K562 (cell line): Measurements from ENCODE around the gene RTCB. TPM values are rescaled to one million over a fixed set of nuclear protein-coding genes. Genes with fewer than 3 reads are reported as not detected.

Source experiments
- ATAC-seq: fragments of 200-7000 bp; cut with Tn5 transposase; 3 replicates; pipeline ENCODE4 v1.9.1; 2020; ENCODE audit warnings: moderate library complexity
- BruUV-seq: library from RNA; stranded (reverse); fragments of 400-500 nt; replicated peaks from 2 replicates; lab custom pipeline; 2021; lab: Mats Ljungman, UMichigan
- CTCF ChIA-PET: fragments of 300-600 bp; formaldehyde crosslinking; extraction: SDS; loops from one replicate; lab custom pipeline; 2021; ENCODE audit warnings: low intra/inter-chr PET ratio; lab: Yijun Ruan, JAX
- POLR2A ChIA-PET: fragments of 300-600, 350-650 bp; sonication (Branson Sonifier 250); formaldehyde crosslinking; extraction: SDS; loops from one replicate; lab custom pipeline; 2021; ENCODE audit warnings: antibody characterized with exemption, inconsistent platforms; lab: Yijun Ruan, JAX
- DNase-seq, 4 experiments: peaks; one replicate each; pipeline versions ENCODE4 v3.0.0 to v3.0.0-alpha.2; 2011 to 2018; ENCODE audit warnings: low spot score in 3 of 4, mixed read lengths in 3 of 4; ENCODE audit errors: extremely low read depth in 1 of 4
- FAIRE-seq: peaks from 2 replicates; lab custom pipeline; 2011; peaks lifted over from hg19 to GRCh38; lab: Jason Lieb, UNC
- H2AFZ ChIP-seq: 2 replicates; pipeline ENCODE4 v1.6.0; 2011; ENCODE audit warnings: low read depth, low read length, control low read depth, inconsistent platforms
- H3K27ac ChIP-seq: fragments of 200-600 bp; 3 replicates; pipeline ENCODE4 v1.8.0; 2011; ENCODE audit warnings: low read depth, mild to moderate bottlenecking, control low read depth, inconsistent platforms, low read length, moderate library complexity, mixed read lengths; ENCODE audit errors: extremely low read depth
- H3K27me3 ChIP-seq, 2 experiments: fragments of 300-600 bp in 1 of 2; 2 replicates in 1 of 2; 3 replicates in 1 of 2; pipeline versions ENCODE4 v1.6.0 to v1.8.0; 2011; ENCODE audit warnings: inconsistent platforms in 2 of 2, low read length in 2 of 2, mild to moderate bottlenecking in 1 of 2, mixed read lengths in 1 of 2, moderate library complexity in 1 of 2; ENCODE audit not compliant: control insufficient read depth in 2 of 2, insufficient read depth in 2 of 2
- H3K36me3 ChIP-seq: fragments of 300-600 bp; 3 replicates; pipeline ENCODE4 v1.8.0; 2011; ENCODE audit warnings: mild to moderate bottlenecking, low read length, inconsistent platforms; ENCODE audit not compliant: control insufficient read depth, insufficient read depth
- H3K4me1 ChIP-seq, 2 experiments: fragments of 200-600 bp in 1 of 2; replicated peaks in 1 of 2; 2 replicates in 1 of 2; 3 replicates in 1 of 2; pipeline versions ENCODE4 v1.5.1 to v1.8.0; 2011; ENCODE audit warnings: inconsistent platforms in 2 of 2, low read length in 2 of 2, mild to moderate bottlenecking in 1 of 2, mixed read lengths in 1 of 2, moderate library complexity in 1 of 2; ENCODE audit not compliant: control insufficient read depth in 2 of 2, insufficient read depth in 2 of 2
- H3K4me2 ChIP-seq: 2 replicates; pipeline ENCODE4 v1.6.1; 2011; ENCODE audit warnings: low read length, control low read depth, inconsistent platforms, mixed read lengths; ENCODE audit not compliant: insufficient read depth
- H3K4me3 ChIP-seq: fragments of 200-600 bp; sonication (generic), shearing (Covaris generic); 2 replicates; pipeline ENCODE4 v1.5.1; 2016; ENCODE audit warnings: control low read depth, inconsistent platforms
- H3K79me2 ChIP-seq: fragments of 200-600 bp; 3 replicates; pipeline ENCODE4 v1.8.0; 2011; ENCODE audit warnings: low read length, inconsistent platforms; ENCODE audit not compliant: control insufficient read depth, insufficient read depth
- H3K9ac ChIP-seq, 2 experiments: 2 replicates each; pipeline versions ENCODE4 v1.6.0 to v1.6.1; 2011; ENCODE audit warnings: low read depth in 2 of 2, low read length in 2 of 2, control low read depth in 1 of 2, inconsistent platforms in 1 of 2, mild to moderate bottlenecking in 1 of 2, mixed read lengths in 1 of 2; ENCODE audit not compliant: insufficient read depth in 1 of 2
- H3K9me1 ChIP-seq: one replicate; pipeline ENCODE4 v1.6.0; 2011; ENCODE audit warnings: inconsistent platforms, mild to moderate bottlenecking, low read length, moderate library complexity; ENCODE audit not compliant: control insufficient read depth, insufficient read depth
- H3K9me3 ChIP-seq: replicated peaks from 2 replicates; pipeline ENCODE4 v1.5.1; 2011; ENCODE audit warnings: low read depth, low read length, inconsistent platforms; ENCODE audit not compliant: control insufficient read depth, insufficient read depth
- H4K20me1 ChIP-seq: replicated peaks from 2 replicates; pipeline ENCODE4 v1.6.1; 2011; ENCODE audit warnings: low read length, inconsistent platforms, mixed read lengths; ENCODE audit not compliant: control insufficient read depth, insufficient read depth
- C11orf30 ChIP-seq: fragments of 450-650 bp; IDR thresholded peaks from 2 replicates; pipeline ENCODE4 v1.6.1; 2016; ENCODE audit warnings: low read depth, mild to moderate bottlenecking
- CBX3 ChIP-seq, 2 experiments: IDR thresholded peaks; 1 replicate in 1 of 2; 2 replicates in 1 of 2; pipeline ENCODE4 v1.6.1; 2012; ENCODE audit warnings: inconsistent platforms in 2 of 2, low read length in 2 of 2, borderline replicate concordance in 1 of 2, control low read depth in 1 of 2
- CTBP1 ChIP-seq: fragments of 450-650 bp; IDR thresholded peaks from 2 replicates; pipeline ENCODE4 v1.6.1; 2016; ENCODE audit warnings: borderline replicate concordance
- GABPB1 ChIP-seq: sonication (generic); formaldehyde crosslinking; IDR thresholded peaks from 2 replicates; pipeline ENCODE4 v1.8.0; 2022; ENCODE audit warnings: mild to moderate bottlenecking, missing genetic modification reagents
- HMGN3 ChIP-seq: IDR thresholded peaks from 2 replicates; pipeline ENCODE4 v1.6.1; 2011; ENCODE audit warnings: borderline replicate concordance, low read depth, mild to moderate bottlenecking, mixed read lengths, low read length; ENCODE audit not compliant: insufficient read length; ENCODE audit errors: extremely low read depth
- MAFG ChIP-seq: fragments of 450-650 bp; conservative IDR thresholded peaks from 2 replicates; pipeline ENCODE4 v1.6.1; 2016; ENCODE audit warnings: missing genetic modification characterization, missing compliant biosample characterization
- PRPF4 ChIP-seq: fragments of 200-400 bp; formaldehyde crosslinking; IDR thresholded peaks from one replicate; pipeline ENCODE4 v1.6.1; 2017; ENCODE audit warnings: low read length, low read depth, mild to moderate bottlenecking; ENCODE audit not compliant: insufficient read depth, poor library complexity, severe bottlenecking
- PTTG1 ChIP-seq: fragments of 450-650 bp; IDR thresholded peaks from 2 replicates; pipeline ENCODE4 v1.6.1; 2016; ENCODE audit warnings: low read depth, mild to moderate bottlenecking, missing genetic modification characterization, missing compliant biosample characterization
- PYGO2 ChIP-seq: fragments of 450-650 bp; IDR thresholded peaks from 2 replicates; pipeline ENCODE4 v1.6.1; 2016; ENCODE audit warnings: mild to moderate bottlenecking, missing genetic modification characterization, moderate library complexity, missing compliant biosample characterization
- WHSC1 ChIP-seq: IDR thresholded peaks from one replicate; pipeline ENCODE4 v1.6.1; 2012; ENCODE audit warnings: low read length, control low read depth, inconsistent platforms
- XRCC4 ChIP-seq: IDR thresholded peaks from one replicate; pipeline ENCODE4 v1.6.1; 2011; ENCODE audit not compliant: insufficient read depth, insufficient read length; ENCODE audit errors: extremely low read depth
- ZBED1 ChIP-seq: IDR thresholded peaks from 2 replicates; pipeline ENCODE4 v1.6.1; 2014
- ZNF316 ChIP-seq: fragments of 450-650 bp; IDR thresholded peaks from 2 replicates; pipeline ENCODE4 v1.6.1; 2016
- WGBS: fragments of 100-300 bp; shearing (Covaris generic); methylation state at CpG from one replicate; pipeline ENCODE4 v1.1.6; 2016; ENCODE audit warnings: low coverage, mixed read lengths; ENCODE audit not compliant: insufficient coverage; ENCODE audit errors: missing lambda C conversion rate; 5-methylcytosine and 5-hydroxymethylcytosine counted together
- in situ Hi-C: fragments of 300-500 bp; cut with MboI; formaldehyde crosslinking; loops from 4 replicates; pipeline ENCODE4 v1.15.0; 2018; ENCODE audit warnings: inconsistent platforms, mixed read lengths
- intact Hi-C: fragments of 100-400 bp; cut with micrococcal nuclease; formaldehyde crosslinking; loops from 2 replicates; pipeline ENCODE4 v1.14.2; 2022
- polyA plus RNA-seq, 8 experiments: library from polyadenylated mRNA; depleted of rRNA in 4 of 8; stranded (reverse) in 5 of 8; unstranded in 3 of 8; fragments of >200 nt; fragmentation: Nextera tagmentation in 2 of 8; fragmentation: Illumina TruSeq in 1 of 8; extraction: Ambion mirVana in 2 of 8; extraction: Trizol in 1 of 8; gene quantifications; 2 replicates each; pipeline versions ENCODE4 v1.2.1 to v1.2.3, GENCODE V29; 2011 to 2014; ENCODE audit warnings: inconsistent platforms in 1 of 8, missing spikeins in 1 of 8
- total RNA-seq, 7 experiments: library from RNA; depleted of rRNA in 6 of 7; stranded (reverse); fragments of >200 nt in 6 of 7; fragmentation: Illumina TruSeq in 2 of 7; extraction: Trizol in 2 of 7; gene quantifications; 2 replicates each; pipeline versions ENCODE4 v1.2.1 to v1.2.3, GENCODE V29; 2011 to 2021; ENCODE audit warnings: low replicate concordance in 1 of 7
- TF ChIP-seq, protein P1 (sequence below): fragments of 250-450 bp; sonication (Bioruptor Pico); IDR thresholded peaks from 2 replicates; pipeline ENCODE4 v1.8.0; 2022; ENCODE audit warnings: inconsistent platforms
- TF ChIP-seq, protein P2 (sequence below): fragments of 250-450 bp; sonication (Bioruptor Pico); IDR thresholded peaks from 2 replicates; pipeline ENCODE4 v1.5.0; 2020; ENCODE audit warnings: mild to moderate bottlenecking
- TF ChIP-seq, protein P3 (sequence below): fragments of 250-450 bp; sonication (Bioruptor Pico); IDR thresholded peaks from 2 replicates; pipeline ENCODE4 v1.9.0; 2021; ENCODE audit warnings: mild to moderate bottlenecking

RTCB gene
- total and polyA plus RNA-seq, 9 of the 15 experiments (the other 6 are each of a cell fraction or from before 2014, with no cell fraction given): 80.3 to 269 (median 92.3) TPM

DNA sequence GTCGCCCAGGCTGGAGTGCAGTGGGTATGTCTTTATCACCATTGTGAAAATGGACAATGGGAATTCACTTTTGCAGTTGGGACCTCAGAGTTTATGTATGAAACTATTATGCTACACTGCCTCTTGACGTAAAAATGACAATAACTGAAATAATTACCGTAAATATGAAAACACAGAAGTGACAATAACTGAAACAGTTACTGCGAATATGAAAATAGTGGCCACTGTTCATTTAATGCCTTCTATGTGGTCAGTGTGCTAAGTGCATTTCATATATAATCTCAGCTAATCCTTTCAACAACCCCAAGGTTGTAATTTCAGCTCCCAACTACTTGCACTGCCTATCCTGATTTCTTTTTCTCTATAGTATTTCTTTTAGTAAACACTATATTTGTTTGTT, 5.9 kb upstream of the RTCB start (continued):
- TF ChIP-seq HMGN3 (no peak), ZBED1 (no peak), XRCC4 (no peak)

DNA sequence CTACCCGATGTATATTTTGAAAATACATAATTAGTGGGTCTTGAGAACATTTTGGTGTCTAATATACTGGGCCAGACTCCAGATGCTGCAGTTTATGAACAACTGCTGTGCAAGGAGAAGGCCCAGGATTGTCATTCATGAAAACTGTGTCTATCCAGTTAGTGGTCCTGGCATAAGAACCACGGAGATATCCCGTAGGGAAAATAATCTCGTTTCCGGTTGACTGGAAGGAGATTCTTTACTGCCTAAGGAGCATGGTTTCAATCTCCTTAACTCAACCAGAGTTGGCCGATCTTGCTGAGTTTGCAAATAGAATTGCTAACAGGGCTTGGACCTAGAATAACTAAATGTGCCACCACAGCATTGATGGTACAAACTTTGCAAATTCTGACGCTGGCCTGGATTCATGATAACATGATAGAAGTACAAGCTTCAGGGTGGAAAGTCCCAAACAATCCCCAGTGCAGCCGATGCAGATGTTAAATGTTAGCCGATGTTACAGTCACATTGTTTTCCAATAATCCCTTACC, 4.6 kb upstream of the RTCB start:
- ATAC-seq (no peak), FAIRE-seq (no peak), DNase-seq (no peak)
- Histone ChIP-seq H3K27ac (no peak overlapping the region), H3K9me3 (no peaks in the 10 kb centered on the region), H3K4me3 (no peak overlapping the region), H2AFZ (no peak overlapping the region), H3K9ac (no peak overlapping the region), H3K4me1 (peaks cover 4 to 6% of the 10 kb centered on the region in 2 experiments; a peak in 3 of 5 replicates), H3K9me1 (no peaks in the 10 kb centered on the region), H3K4me2 (no peak overlapping the region), H4K20me1 (no peaks in the 10 kb centered on the region), H3K79me2 (peaks cover 9% of the 10 kb centered on the region), H3K36me3 (no peaks in the 10 kb centered on the region), H3K27me3 (no peaks in the 10 kb centered on the region)
- BruUV-seq: no TSS peak
- ChIA-PET POLR2A (interaction anchor here (0.6 to 0.8 kb wide), 2 partner anchors 9 to 53 kb away, joined by 3 to 4 read pairs; no protein-coding TSS in a partner anchor), CTCF (no interaction called here)
- 15% methylated on average over 9 of the region's 9 CpGs for WGBS
- in situ Hi-C loops (no loop called here), intact Hi-C loops (no loop called here)
- TF ChIP-seq C11orf30 (peak; percentile 59), ZNF316 (peak; percentile 66), WHSC1 (no peak), GABPB1 (CRISPR knock-in tag) (no peak), CTBP1 (no peak), PYGO2 (no peak), PTTG1 (tag) (no peak), MAFG (tag) (peak; percentile 57), PRPF4 (no peak), CBX3 (IDR thresholded peaks at IDR 0.05; ENCODE audit: borderline replicate concordance in 1 of 2, low read length in 2 of 2) (no peak)
- TF ChIP-seq, protein P1, sequence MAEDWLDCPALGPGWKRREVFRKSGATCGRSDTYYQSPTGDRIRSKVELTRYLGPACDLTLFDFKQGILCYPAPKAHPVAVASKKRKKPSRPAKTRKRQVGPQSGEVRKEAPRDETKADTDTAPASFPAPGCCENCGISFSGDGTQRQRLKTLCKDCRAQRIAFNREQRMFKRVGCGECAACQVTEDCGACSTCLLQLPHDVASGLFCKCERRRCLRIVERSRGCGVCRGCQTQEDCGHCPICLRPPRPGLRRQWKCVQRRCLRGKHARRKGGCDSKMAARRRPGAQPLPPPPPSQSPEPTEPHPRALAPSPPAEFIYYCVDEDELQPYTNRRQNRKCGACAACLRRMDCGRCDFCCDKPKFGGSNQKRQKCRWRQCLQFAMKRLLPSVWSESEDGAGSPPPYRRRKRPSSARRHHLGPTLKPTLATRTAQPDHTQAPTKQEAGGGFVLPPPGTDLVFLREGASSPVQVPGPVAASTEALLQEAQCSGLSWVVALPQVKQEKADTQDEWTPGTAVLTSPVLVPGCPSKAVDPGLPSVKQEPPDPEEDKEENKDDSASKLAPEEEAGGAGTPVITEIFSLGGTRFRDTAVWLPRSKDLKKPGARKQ (CRISPR knock-in tag): no peak
- TF ChIP-seq, protein P2, sequence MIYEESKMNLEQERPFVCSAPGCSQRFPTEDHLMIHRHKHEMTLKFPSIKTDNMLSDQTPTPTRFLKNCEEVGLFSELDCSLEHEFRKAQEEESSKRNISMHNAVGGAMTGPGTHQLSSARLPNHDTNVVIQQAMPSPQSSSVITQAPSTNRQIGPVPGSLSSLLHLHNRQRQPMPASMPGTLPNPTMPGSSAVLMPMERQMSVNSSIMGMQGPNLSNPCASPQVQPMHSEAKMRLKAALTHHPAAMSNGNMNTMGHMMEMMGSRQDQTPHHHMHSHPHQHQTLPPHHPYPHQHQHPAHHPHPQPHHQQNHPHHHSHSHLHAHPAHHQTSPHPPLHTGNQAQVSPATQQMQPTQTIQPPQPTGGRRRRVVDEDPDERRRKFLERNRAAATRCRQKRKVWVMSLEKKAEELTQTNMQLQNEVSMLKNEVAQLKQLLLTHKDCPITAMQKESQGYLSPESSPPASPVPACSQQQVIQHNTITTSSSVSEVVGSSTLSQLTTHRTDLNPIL (CRISPR knock-in tag): no peak
- TF ChIP-seq, protein P3, sequence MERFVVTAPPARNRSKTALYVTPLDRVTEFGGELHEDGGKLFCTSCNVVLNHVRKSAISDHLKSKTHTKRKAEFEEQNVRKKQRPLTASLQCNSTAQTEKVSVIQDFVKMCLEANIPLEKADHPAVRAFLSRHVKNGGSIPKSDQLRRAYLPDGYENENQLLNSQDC (CRISPR knock-in tag): no peak
